LoVo (cell line): ENCODE results near the gene ANKH.
"Not testable (repeated sequence)": the region's sequence is repeated elsewhere in the genome, so short reads cannot be mapped to it uniquely, and the experiment has no call there.

Source experiments
- DNase-seq: peaks from one replicate; pipeline ENCODE4 v3.0.0-alpha.2; 2016; ENCODE audit warnings: low spot score

ANKH gene

GRCh38 chr5:14882658-14883580, 11.3 kb upstream of the ANKH start:
- DNase-seq, result no peak

DNA sequence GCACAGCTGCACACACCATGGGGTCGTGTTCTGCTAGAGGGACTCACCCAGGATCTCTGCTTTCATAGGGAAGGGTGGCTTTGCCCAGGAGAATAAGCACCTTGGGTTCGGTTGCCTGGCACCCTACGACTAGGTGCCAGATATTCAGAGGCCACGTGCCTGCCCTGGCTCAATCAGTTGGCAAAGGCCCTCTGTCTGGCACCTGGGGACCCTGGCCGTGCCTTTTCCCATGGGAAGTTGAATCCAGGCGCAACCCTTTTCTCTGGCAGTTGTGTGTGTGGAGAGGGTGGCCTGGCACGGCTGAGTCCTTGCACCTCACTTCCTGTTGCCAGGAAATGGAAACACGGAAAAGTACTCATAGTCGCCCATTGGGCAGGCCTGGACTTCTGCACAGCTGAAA, 10.2 kb upstream of the ANKH start:
- DNase-seq, result no peak

- DNase-seq, result no peak
These were observed 9.1 kb upstream of the ANKH start for GRCh38 chr5:14880688-14881087.

DNA sequence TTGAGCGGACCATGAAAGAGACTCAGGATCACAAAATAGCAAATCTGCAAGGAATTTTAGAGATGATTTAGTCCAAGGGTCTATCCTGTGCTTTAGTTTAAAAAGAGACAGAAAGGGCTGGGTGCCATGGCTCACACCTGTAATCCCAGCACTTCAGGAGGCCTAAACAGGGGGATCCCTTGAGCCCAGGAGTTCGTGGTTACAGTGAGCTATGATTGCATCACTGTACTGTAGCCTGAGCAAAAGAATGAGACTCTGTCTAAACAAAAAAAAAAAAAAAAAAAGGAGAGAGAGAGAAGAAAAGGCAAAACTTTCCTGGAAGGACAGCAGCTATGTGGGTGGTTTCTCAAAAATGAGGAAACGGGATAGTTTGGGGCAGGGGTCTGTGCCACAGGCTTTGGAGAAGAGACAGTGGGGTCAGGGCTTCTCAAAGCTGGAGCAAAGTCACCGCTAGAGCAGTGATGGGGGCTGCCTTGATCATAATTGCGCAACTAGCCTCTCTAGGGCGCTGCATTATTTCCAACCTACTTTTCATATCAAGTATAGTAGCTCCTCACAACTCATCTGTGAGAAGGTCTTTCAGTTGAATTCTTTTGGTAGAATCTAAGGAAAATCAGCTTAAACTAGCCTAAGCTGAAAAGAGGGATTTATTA, 8.5 kb upstream of the ANKH start:
- DNase-seq, result no peak

- DNase-seq, result no peak
These were observed 7.8 kb upstream of the ANKH start for GRCh38 chr5:14879393-14879792.

GRCh38 chr5:14878192-14878591, 6.6 kb upstream of the ANKH start:
- DNase-seq, result not testable (repeated sequence)

DNA sequence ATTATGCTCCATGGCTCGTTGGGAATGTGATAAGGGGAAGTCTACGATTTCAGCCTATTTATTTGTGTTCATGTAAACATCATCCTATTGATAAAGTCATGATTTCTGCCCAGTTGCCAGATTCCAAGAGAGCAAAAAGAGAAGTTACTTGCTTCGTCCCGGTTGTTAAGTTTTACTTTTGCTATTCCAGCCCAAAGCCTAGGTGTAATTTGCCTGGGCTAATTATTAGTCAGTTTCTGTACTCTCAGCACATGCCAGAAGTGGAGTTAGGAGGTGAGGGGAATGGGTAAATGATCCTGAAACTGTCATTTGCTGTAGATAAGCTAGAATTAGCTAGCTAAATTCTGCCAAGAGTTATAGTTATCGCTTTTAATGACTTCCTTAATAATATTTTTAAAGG, 4.5 kb upstream of the ANKH start:
- no peak for DNase-seq

GRCh38 chr5:14873790-14874189, 2.2 kb upstream of the ANKH start:
- no peak for DNase-seq

DNA sequence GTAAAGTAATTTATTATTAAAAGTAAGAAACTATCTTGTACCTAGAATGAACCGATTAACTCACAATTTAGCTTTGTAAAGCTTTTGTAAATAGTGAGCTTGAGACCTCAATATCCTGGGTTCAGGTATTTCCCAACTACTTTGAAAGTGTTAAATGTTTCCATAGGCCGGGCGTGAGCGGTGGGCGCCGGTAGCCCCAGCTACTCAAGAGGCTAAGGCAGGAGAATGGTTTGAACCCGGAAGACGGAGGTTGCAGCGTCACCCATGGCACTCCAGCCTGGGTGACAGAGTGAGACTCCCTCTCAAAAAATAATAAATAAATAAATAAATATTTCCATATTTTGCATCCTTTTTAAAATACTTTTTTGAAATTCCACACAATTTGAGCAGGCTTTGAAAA, 1.5 kb upstream of the ANKH start:
- no peak for DNase-seq

- DNase-seq, result peak; percentile 61
These were observed 752 bp upstream of the ANKH start for GRCh38 chr5:14872070-14872989.

DNA sequence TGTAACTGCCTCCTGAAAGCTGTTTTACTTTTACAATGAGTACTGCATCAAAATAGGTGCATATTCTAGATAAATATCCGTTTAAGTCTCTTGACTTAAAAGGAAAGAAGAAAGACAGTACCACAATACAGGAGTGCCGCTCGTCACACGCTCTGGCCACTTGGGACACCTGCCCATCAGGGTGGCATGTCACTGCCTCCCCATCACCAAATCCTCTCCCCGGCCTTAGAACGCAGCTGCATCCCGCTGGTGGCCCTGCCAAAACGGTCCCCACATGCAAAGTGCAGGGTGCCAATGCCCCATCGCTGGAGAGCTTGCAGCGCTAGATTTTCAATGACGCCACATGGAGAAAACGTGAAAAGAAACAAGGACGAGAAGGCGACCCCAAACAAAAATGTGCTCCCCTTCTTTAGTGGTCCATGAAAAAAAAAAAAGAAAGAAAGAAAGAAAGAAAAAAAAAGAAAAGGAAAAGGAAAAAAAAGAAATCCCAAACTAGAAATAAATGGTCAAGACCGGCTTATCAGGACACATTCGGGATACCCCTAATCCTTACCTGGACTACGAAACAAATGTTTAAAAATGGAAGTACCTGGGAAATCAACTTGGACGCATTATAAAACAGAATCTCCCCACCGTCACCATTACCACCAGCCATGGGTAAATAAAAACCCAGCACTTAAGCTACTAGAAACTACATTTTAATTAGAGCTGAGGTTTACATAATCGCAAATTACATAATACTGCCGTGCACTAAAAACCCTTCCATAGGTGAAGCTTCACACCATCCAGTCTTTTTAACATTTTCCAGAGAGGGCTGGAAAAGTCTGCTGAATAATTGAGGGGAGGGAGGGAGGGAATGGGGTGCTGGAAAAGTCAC, 1.0 kb downstream of the ANKH start:
- no peak for DNase-seq

DNA sequence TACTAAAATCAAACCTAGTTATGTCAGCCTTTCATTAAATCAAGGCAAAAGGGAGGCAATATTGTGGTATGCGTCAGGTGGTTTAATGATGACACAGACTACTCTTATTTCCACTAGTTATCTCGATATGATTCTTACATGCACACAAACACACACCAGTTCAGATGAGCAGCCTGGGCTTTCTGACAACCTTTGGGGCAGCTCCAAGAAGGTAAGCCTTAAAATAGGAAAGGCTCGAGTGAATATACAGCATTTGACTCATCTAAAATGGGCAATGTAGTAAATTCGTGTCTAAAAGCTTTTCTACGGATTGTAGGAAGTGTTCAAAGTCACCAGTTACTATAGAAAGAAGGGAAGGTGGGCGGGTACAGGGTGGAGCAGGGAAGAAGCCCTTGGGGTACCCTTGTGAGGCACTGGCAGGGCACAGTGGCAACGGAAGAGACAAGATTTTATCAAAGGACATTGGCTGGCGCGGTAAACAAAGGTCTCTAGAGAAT, 1.9 kb downstream of the ANKH start:
- no peak for DNase-seq

DNA sequence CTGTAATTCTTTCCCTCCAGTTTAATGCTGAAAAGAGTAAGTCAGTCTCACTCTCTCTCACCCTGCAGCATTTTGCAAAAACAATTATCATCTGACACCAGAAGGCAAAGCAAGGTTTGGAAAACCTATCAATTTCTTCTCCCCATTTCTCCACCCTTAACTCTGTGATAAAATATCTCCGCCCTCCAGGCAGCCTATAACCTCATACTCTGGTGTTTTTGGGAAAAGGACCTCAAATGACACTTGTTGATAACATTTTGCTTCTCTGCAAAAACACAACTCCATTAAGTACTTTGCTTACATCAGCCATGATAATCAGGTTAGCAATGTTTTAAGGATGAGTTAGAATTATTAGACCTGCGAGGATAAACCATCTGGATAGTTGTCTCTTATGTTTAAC, 2.3 kb downstream of the ANKH start:
- DNase-seq, result no peak

DNA sequence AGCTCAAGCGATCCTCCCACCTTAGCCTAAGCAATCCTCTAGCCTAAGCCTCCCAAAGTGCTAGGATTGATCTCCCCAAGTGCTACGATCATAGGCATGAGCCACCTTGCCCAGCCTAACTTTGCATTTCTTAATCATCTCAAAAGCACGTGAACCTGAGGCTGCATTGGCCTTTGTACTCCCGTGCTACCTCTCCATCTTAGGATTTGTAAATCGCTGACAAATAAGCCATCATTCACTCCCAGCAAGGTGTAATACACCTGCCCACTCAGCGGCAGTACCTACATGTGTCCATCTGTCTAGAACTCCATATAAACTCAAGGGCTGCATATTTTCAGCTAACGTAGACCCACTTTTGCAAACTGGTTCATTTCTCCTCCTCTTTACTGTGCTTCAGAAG, 2.8 kb downstream of the ANKH start:
- DNase-seq, result no peak

GRCh38 chr5:14864181-14864812, 7.3 kb downstream of the ANKH start:
- DNase-seq, result no peak

GRCh38 chr5:14863105-14863504, 8.5 kb downstream of the ANKH start:
- DNase-seq, result no peak

DNA sequence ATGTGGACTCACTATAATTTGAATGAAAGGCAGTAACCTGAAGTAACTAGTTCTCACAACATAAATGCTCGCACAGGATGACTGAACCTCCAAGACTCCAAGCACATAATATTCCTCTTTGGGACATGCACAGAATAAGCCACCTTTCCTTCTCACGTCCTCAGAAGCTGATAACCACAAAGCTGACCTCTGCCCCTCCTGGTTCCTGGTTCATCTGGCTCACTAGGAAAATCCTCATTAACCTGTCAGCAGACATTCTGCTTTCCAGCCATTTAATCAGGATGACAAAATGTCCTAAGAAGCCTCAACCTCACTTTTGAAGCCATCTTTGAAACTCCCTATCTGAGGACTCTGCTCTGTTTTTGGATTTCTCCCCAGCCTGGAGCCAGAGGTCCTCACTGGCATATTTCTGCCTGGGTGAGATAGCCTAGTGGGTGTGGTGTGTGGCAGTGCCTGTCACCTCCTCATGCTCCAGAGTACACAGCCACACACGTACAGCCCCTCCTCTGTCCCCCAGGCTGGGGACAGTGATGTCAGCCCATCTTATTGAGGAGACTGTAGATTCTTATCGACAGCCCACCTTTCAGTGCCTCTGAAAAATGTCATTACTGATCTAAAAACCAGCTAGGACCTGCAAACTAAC, 10.3 kb downstream of the ANKH start:
- no peak for DNase-seq

GRCh38 chr5:14859980-14860379, 11.6 kb downstream of the ANKH start:
- no peak for DNase-seq

DNA sequence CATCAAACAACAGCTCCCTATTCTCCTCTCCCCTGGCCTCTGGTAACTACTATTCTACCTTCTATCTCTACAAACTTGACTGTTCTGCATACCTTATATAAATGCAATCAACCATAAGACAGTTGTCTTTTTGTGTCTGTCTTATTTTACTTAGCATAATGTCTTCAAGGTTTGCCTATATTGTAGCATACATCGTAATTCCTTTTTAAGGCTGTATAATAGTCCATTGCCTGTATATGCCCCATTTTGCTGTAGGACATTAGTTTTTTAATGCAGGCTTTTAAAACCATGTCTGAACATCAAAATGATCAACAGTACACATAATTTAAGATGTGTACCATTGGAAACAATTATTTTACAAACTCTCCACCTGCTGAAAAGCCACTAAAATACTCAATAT, 12.4 kb downstream of the ANKH start:
- DNase-seq, result no peak

GRCh38 chr5:14855366-14855765, 16.2 kb downstream of the ANKH start:
- DNase-seq, result no peak
